HUES64 (cell line): Measurements from ENCODE around the gene PPP2R3C.
"Not testable (repeated sequence)": the region's sequence is repeated elsewhere in the genome, so short reads cannot be mapped to it uniquely, and the experiment has no call there.

Experiments used
- H3K27ac ChIP-seq: 2 replicates; pipeline ENCODE4 v1.7.0; 2013; ENCODE audit warnings: low read depth, low read length, inconsistent platforms
- H3K27me3 ChIP-seq: 2 replicates; pipeline ENCODE4 v1.6.1; 2013; ENCODE audit warnings: mild to moderate bottlenecking, low read length; ENCODE audit not compliant: insufficient read depth
- H3K36me3 ChIP-seq: 2 replicates; pipeline ENCODE4 v1.6.1; 2013; ENCODE audit warnings: mild to moderate bottlenecking, low read length; ENCODE audit not compliant: insufficient read depth
- H3K4me1 ChIP-seq: 2 replicates; pipeline ENCODE4 v1.6.1; 2013; ENCODE audit warnings: mild to moderate bottlenecking, low read length, moderate library complexity; ENCODE audit not compliant: insufficient read depth
- H3K4me3 ChIP-seq: 2 replicates; pipeline ENCODE4 v1.5.1; 2013; ENCODE audit warnings: mild to moderate bottlenecking, low read length, moderate library complexity
- H3K9ac ChIP-seq: 2 replicates; pipeline ENCODE4 v1.6.1; 2013; ENCODE audit warnings: mild to moderate bottlenecking, low read depth, low read length
- H3K9me3 ChIP-seq: 2 replicates; pipeline ENCODE4 v1.6.1; 2013; ENCODE audit warnings: low read depth, low read length; ENCODE audit not compliant: insufficient read depth
- WGBS: fragments of 150-250, 120-280 bp; methylation state at CpG from one replicate; pipeline ENCODE4 v1.1.7; 2013; ENCODE audit warnings: missing lambda C conversion rate; 5-methylcytosine and 5-hydroxymethylcytosine counted together

The PPP2R3C gene

GRCh38 chr14:35051796-35052195 lies 70.0 kb downstream of the PPP2R3C start:
- 100% methylated on average over 1 of the region's 1 CpG for WGBS
- H3K27ac ChIP-seq, result no peak overlapping the region
- H3K9me3 ChIP-seq, result no peaks in the 10 kb centered on the region
- H3K4me1 ChIP-seq, result no peaks in the 10 kb centered on the region
- H3K9ac ChIP-seq, result no peak overlapping the region
- no peaks in the 10 kb centered on the region for H3K27me3 ChIP-seq
- H3K4me3 ChIP-seq, result no peak overlapping the region
- peaks cover 24% of the 10 kb centered on the region for H3K36me3 ChIP-seq

- H3K36me3 ChIP-seq, result peaks cover 20% of the 10 kb centered on the region
- no peaks in the 10 kb centered on the region for H3K9me3 ChIP-seq
- no peak overlapping the region for H3K27ac ChIP-seq
- H3K4me1 ChIP-seq, result no peaks in the 10 kb centered on the region
- WGBS, result 86% methylated on average over 1 of the region's 1 CpG
- no peaks in the 10 kb centered on the region for H3K27me3 ChIP-seq
- no peak overlapping the region for H3K9ac ChIP-seq
- H3K4me3 ChIP-seq, result no peak overlapping the region
Measured at GRCh38 chr14:35050652-35051051, 71.1 kb downstream of the PPP2R3C start.

- no peak overlapping the region for H3K9ac ChIP-seq
- H3K36me3 ChIP-seq, result peaks cover 6% of the 10 kb centered on the region; the same call in 1 of the 2 replicates
- peak overlapping the region; percentile 71; the same call in 1 of the 2 replicates for H3K4me3 ChIP-seq
- H3K4me1 ChIP-seq, result 0 out of 2 replicates have a peak, but pooled peaks cover 3% of the 10 kb centered on the region
- no peak overlapping the region for H3K27ac ChIP-seq
- no peaks in the 10 kb centered on the region for H3K27me3 ChIP-seq
- H3K9me3 ChIP-seq, result no peaks in the 10 kb centered on the region
- 86% methylated on average over 2 of the region's 4 CpGs for WGBS
Measured at GRCh38 chr14:35047976-35048513, 73.7 kb downstream of the PPP2R3C start.

GRCh38 chr14:35046751-35047536 lies 74.8 kb downstream of the PPP2R3C start:
- Histone ChIP-seq H3K9me3 (no peaks in the 10 kb centered on the region), H3K4me1 (0 out of 2 replicates have a peak, but pooled peaks cover 3% of the 10 kb centered on the region), H3K27me3 (no peaks in the 10 kb centered on the region), H3K36me3 (peaks cover 6% of the 10 kb centered on the region; the same call in 1 of the 2 replicates), H3K4me3 (peak overlapping the region; percentile 71), H3K9ac (peak overlapping the region; percentile 90), H3K27ac (peak overlapping the region; percentile 89; the same call in 1 of the 2 replicates)
- 31% methylated on average over 22 of the region's 23 CpGs for WGBS

GRCh38 chr14:35046048-35046750 lies 75.6 kb downstream of the PPP2R3C start, which contains the start of gene FAM177A1:
TSS of gene FAM177A1 (plus strand) at chr14:35046272. CDS start at chr14:35046464, 192 bp downstream.
- peak within 1 kb of the TSS; percentile 71 for H3K4me3 ChIP-seq
- 0 out of 2 replicates have a peak, but pooled peaks cover 3% of the 10 kb centered on the region for H3K4me1 ChIP-seq
- no peaks in the 10 kb centered on the region for H3K9me3 ChIP-seq
- H3K36me3 ChIP-seq, result peaks cover 6% of the 10 kb centered on the region; the same call in 1 of the 2 replicates
- peak within 1 kb of the TSS; percentile 89 for H3K27ac ChIP-seq
- peak within 1 kb of the TSS; percentile 90 for H3K9ac ChIP-seq
- H3K27me3 ChIP-seq, result no peaks in the 10 kb centered on the region
- under 1% methylated on average over 77 of the region's 77 CpGs for WGBS

- Histone ChIP-seq H3K4me3 (peak overlapping the region; percentile 71), H3K27ac (peak overlapping the region; percentile 3; the same call in 1 of the 2 replicates), H3K9ac (peak overlapping the region; percentile 67), H3K4me1 (0 out of 2 replicates have a peak, but pooled peaks cover 3% of the 10 kb centered on the region), H3K27me3 (no peaks in the 10 kb centered on the region), H3K36me3 (peaks cover 6% of the 10 kb centered on the region; the same call in 1 of the 2 replicates), H3K9me3 (no peaks in the 10 kb centered on the region)
- WGBS, result under 1% methylated on average over 6 of the region's 6 CpGs
Measured at GRCh38 chr14:35045798-35046047, 76.1 kb downstream of the PPP2R3C start.

- H3K4me3 ChIP-seq, result peak overlapping the region; percentile 71
- 50% methylated on average over 8 of the region's 8 CpGs for whole genome bisulfite sequencing
- peaks cover 6% of the 10 kb centered on the region; the same call in 1 of the 2 replicates for H3K36me3 ChIP-seq
- H3K9ac ChIP-seq, result peak overlapping the region; percentile 67
- no peaks in the 10 kb centered on the region for H3K27me3 ChIP-seq
- H3K4me1 ChIP-seq, result 0 out of 2 replicates have a peak, but pooled peaks cover 3% of the 10 kb centered on the region
- H3K9me3 ChIP-seq, result no peaks in the 10 kb centered on the region
- H3K27ac ChIP-seq, result peak overlapping the region; percentile 3; the same call in 1 of the 2 replicates
Measured at GRCh38 chr14:35044939-35045797, 76.6 kb downstream of the PPP2R3C start.

GRCh38 chr14:35043046-35043445 lies 78.7 kb downstream of the PPP2R3C start:
- H3K36me3 ChIP-seq, result no peaks in the 10 kb centered on the region
- no peak overlapping the region for H3K4me3 ChIP-seq
- H3K27me3 ChIP-seq, result no peaks in the 10 kb centered on the region
- H3K27ac ChIP-seq, result no peak overlapping the region
- H3K9me3 ChIP-seq, result peaks cover 3% of the 10 kb centered on the region; the same call in 1 of the 2 replicates
- 95% methylated on average over 2 of the region's 2 CpGs for WGBS
- H3K4me1 ChIP-seq, result 0 out of 2 replicates have a peak, but pooled peaks cover 3% of the 10 kb centered on the region
- H3K9ac ChIP-seq, result no peak overlapping the region

- H3K27me3 ChIP-seq, result no peaks in the 10 kb centered on the region
- no peak overlapping the region for H3K9ac ChIP-seq
- H3K36me3 ChIP-seq, result no peaks in the 10 kb centered on the region
- H3K9me3 ChIP-seq, result peaks cover 7% of the 10 kb centered on the region; the same call in 1 of the 2 replicates
- WGBS, result 79% methylated on average over 3 of the region's 3 CpGs
- H3K4me1 ChIP-seq, result 0 out of 2 replicates have a peak, but pooled peaks cover 3% of the 10 kb centered on the region
- H3K4me3 ChIP-seq, result no peak overlapping the region
- H3K27ac ChIP-seq, result no peak overlapping the region
Measured at GRCh38 chr14:35042632-35043031, 79.2 kb downstream of the PPP2R3C start.

- H3K27ac ChIP-seq, H3K9ac ChIP-seq, H3K4me1 ChIP-seq, H3K36me3 ChIP-seq, H3K27me3 ChIP-seq, H3K4me3 ChIP-seq: not testable (repeated sequence)
- peaks cover 27% of the 10 kb centered on the region for H3K9me3 ChIP-seq
- 96% methylated on average over 9 of the region's 17 CpGs for WGBS
Measured at GRCh38 chr14:35038312-35038711, 83.5 kb downstream of the PPP2R3C start.
